Skeletal muscle tissue (tissue), 4 donors: Measurements from ENCODE around the gene PLEKHN1. TPM values are rescaled to one million over a fixed set of nuclear protein-coding genes. Genes with fewer than 3 reads are reported as not detected.

Experiments
- H3K27ac ChIP-seq: one replicate; pipeline ENCODE4 v1.7.0; 2013; ENCODE audit warnings: mild to moderate bottlenecking, low read depth, low read length, inconsistent platforms
- H3K27me3 ChIP-seq, 3 donors: one replicate each; pipeline ENCODE4 v1.7.0; 2013; ENCODE audit warnings: low read length in 3 of 3; ENCODE audit not compliant: control insufficient read depth in 3 of 3, insufficient read depth in 3 of 3
- H3K36me3 ChIP-seq, 3 donors: one replicate each; pipeline ENCODE4 v1.7.0; 2013; ENCODE audit warnings: low read length in 3 of 3; ENCODE audit not compliant: control insufficient read depth in 3 of 3, insufficient read depth in 3 of 3
- H3K4me1 ChIP-seq, 3 donors: one replicate each; pipeline ENCODE4 v1.7.0; 2013; ENCODE audit warnings: low read length in 3 of 3, mild to moderate bottlenecking in 3 of 3; ENCODE audit not compliant: control insufficient read depth in 3 of 3, insufficient read depth in 3 of 3
- H3K4me3 ChIP-seq, 3 donors: one replicate each; pipeline ENCODE4 v1.7.0; 2013; ENCODE audit warnings: low read length in 3 of 3
- H3K9ac ChIP-seq, 3 donors: one replicate each; pipeline ENCODE4 v1.7.0; 2013; ENCODE audit warnings: low read length in 3 of 3, mild to moderate bottlenecking in 3 of 3, moderate library complexity in 2 of 3, low read depth in 1 of 3
- H3K9me3 ChIP-seq, 3 donors: one replicate each; pipeline ENCODE4 v1.7.0; 2013; ENCODE audit warnings: low read length in 3 of 3; ENCODE audit not compliant: control insufficient read depth in 3 of 3
- total RNA-seq: library from RNA; depleted of rRNA; stranded (reverse); fragments of >200 nt; gene quantifications from one replicate; pipeline ENCODE4 v1.2.3, GENCODE V29; 2014
- donor health status: Osteomylitis.

The PLEKHN1 gene, protein sequence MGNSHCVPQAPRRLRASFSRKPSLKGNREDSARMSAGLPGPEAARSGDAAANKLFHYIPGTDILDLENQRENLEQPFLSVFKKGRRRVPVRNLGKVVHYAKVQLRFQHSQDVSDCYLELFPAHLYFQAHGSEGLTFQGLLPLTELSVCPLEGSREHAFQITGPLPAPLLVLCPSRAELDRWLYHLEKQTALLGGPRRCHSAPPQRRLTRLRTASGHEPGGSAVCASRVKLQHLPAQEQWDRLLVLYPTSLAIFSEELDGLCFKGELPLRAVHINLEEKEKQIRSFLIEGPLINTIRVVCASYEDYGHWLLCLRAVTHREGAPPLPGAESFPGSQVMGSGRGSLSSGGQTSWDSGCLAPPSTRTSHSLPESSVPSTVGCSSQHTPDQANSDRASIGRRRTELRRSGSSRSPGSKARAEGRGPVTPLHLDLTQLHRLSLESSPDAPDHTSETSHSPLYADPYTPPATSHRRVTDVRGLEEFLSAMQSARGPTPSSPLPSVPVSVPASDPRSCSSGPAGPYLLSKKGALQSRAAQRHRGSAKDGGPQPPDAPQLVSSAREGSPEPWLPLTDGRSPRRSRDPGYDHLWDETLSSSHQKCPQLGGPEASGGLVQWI
- not detected for total RNA-seq

DNA sequence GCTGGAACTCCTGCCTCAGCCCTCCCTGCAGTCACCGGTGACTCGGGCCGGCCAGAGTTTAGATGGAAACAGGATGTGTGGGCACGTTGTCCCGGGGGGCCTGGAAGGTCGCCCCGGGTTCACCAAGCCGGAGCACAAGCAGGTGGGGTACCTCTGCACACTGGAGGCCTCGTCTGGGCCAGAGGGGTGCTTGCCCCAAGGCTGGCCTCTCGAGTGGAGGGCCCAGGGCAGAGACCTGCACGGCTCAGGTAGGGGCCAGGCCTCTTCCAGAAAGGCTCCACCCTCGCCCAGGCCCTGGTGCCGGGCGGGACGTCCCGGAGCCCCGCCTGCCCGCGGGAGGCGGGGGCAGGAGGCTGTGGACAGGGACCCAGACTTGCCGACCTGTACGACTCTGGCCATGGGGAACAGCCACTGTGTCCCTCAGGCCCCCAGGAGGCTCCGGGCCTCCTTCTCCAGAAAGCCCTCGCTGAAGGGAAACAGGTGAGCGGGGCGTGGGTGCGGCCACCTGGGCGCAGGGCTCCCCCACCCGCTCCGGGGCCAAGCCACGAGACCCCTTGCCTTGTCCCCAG lies at the start of gene PLEKHN1:
TSS of gene PLEKHN1 (plus strand) at position 348 of the 569 bp plus-strand sequence. CDS start at position 398, 50 bp downstream.
- H3K27me3 ChIP-seq, result peaks cover 37 to 59% (median 46%) of the 10 kb centered on the region in 3 donors
- H3K9me3 ChIP-seq, result no peaks in the 10 kb centered on the region
- H3K9ac ChIP-seq, result peak within 1 kb of the TSS; percentile 33 to 76 (median 53)
- H3K36me3 ChIP-seq, result peaks cover 0 to 3% (median 2%) of the 10 kb centered on the region in 3 donors
- H3K4me3 ChIP-seq, result peak within 1 kb of the TSS; percentile 67 to 78 (median 77)
- no peak within 1 kb of the TSS for H3K27ac ChIP-seq
- peaks cover 12 to 30% (median 24%) of the 10 kb centered on the region in 3 donors for H3K4me1 ChIP-seq

DNA sequence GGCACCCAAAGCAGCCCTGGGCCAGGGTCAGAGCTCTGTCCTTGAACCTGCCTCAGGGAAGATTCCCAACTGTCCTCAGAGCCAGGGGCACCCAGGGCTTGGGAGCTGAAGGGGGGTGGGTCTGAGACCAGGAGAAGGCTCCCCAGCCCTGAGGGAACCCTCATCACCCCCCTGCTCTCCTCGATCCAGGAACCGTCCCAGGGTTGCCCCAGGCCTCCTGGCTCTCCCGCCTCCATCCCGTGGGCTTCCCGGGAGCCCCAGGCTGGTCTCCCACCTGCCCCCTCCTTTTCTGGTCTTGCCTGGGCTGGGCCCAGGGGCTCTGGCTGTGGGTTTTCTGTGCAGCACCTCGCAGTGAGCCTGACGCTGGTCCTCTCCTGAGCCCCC lies 49.2 kb upstream of the PLEKHN1 start:
- Histone ChIP-seq H3K27ac (no peak overlapping the region), H3K9ac (no peak overlapping the region), H3K4me1 (peaks cover 17 to 20% (median 18%) of the 10 kb centered on the region in 3 donors), H3K9me3 (no peaks in the 10 kb centered on the region), H3K4me3 (no peak overlapping the region), H3K27me3 (peaks cover 68 to 92% (median 92%) of the 10 kb centered on the region in 3 donors), H3K36me3 (no peaks in the 10 kb centered on the region)

GRCh38 chr1:917466-918091 lies 48.7 kb upstream of the PLEKHN1 start:
- Histone ChIP-seq H3K4me1 (peaks cover 17 to 23% (median 18%) of the 10 kb centered on the region in 3 donors), H3K9ac (no peak overlapping the region), H3K4me3 (no peak overlapping the region), H3K9me3 (no peaks in the 10 kb centered on the region), H3K27me3 (peaks cover 67 to 92% (median 88%) of the 10 kb centered on the region in 3 donors), H3K27ac (no peak overlapping the region), H3K36me3 (no peaks in the 10 kb centered on the region)

- H3K4me3 ChIP-seq, result no peak overlapping the region
- no peak overlapping the region for H3K27ac ChIP-seq
- H3K9me3 ChIP-seq, result no peaks in the 10 kb centered on the region
- peaks cover 68 to 94% (median 85%) of the 10 kb centered on the region in 3 donors for H3K27me3 ChIP-seq
- H3K9ac ChIP-seq, result no peak overlapping the region
- H3K36me3 ChIP-seq, result no peaks in the 10 kb centered on the region
- peaks cover 22 to 31% (median 24%) of the 10 kb centered on the region in 3 donors for H3K4me1 ChIP-seq
Measured at GRCh38 chr1:918353-918752, 47.9 kb upstream of the PLEKHN1 start.

GRCh38 chr1:918843-919242 lies 47.4 kb upstream of the PLEKHN1 start:
- H3K36me3 ChIP-seq, result no peaks in the 10 kb centered on the region
- no peak overlapping the region for H3K4me3 ChIP-seq
- H3K9me3 ChIP-seq, result no peaks in the 10 kb centered on the region
- H3K27ac ChIP-seq, result no peak overlapping the region
- H3K27me3 ChIP-seq, result peaks cover 64 to 91% (median 80%) of the 10 kb centered on the region in 3 donors
- no peak overlapping the region for H3K9ac ChIP-seq
- H3K4me1 ChIP-seq, result peaks cover 24 to 33% (median 26%) of the 10 kb centered on the region in 3 donors

DNA sequence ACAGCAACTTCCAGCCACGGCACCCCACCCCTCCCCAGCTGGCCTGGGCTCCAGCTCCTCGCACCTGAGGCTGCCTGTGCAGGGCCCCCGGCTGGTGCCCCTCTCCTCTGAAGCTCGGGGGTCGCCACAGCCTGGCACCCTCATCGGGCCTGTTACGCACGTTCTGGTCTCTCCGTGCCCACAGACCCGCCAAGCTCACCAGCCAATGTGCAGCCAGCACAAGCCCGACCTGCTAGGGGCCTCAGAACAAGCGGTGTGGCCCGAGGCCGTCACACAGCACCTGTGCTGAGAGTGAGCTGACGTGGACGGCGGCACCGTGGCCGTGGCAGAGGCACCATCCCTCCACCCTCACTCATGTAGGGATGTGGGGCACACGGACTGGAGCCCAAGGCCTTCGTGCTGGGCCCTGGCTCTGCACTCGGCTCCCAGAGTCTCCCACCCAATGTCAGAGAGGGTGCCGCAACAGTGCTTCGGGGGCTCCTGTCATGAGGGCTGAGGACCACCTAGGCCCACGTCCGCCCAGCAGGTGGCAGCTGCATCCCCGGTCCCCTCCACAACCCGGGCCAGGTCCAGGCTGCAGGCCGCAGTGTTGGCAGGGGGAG lies 46.9 kb upstream of the PLEKHN1 start:
- Histone ChIP-seq H3K4me3 (no peak overlapping the region), H3K27ac (no peak overlapping the region), H3K27me3 (peaks cover 60 to 89% (median 75%) of the 10 kb centered on the region in 3 donors), H3K36me3 (no peaks in the 10 kb centered on the region), H3K4me1 (peaks cover 24 to 33% (median 26%) of the 10 kb centered on the region in 3 donors), H3K9ac (no peak overlapping the region), H3K9me3 (no peaks in the 10 kb centered on the region)

DNA sequence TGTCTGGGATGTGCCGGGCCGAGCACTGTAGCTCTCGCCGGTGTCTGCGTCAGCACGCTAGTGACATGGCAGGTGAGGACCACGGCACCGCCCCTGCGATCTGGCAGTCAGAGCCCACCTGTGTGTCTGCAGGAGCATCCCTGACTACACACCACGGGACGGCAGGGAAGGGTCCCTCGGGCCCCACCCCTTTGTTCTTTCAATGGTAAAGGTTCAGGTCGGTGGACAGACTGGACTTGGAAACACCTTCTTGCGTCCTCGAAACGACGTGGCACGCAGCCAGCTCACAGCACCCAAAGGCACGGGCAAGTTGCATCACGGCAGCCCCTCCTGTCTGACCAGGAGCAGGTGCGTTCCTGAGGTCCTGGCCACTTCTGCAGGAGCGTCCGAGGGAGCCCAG lies 46.3 kb upstream of the PLEKHN1 start:
- H3K36me3 ChIP-seq, result no peaks in the 10 kb centered on the region
- H3K27ac ChIP-seq, result no peak overlapping the region
- peaks cover 27 to 33% (median 29%) of the 10 kb centered on the region in 3 donors for H3K4me1 ChIP-seq
- H3K27me3 ChIP-seq, result peaks cover 60 to 92% (median 77%) of the 10 kb centered on the region in 3 donors
- H3K4me3 ChIP-seq, result no peak overlapping the region
- no peak overlapping the region for H3K9ac ChIP-seq
- H3K9me3 ChIP-seq, result no peaks in the 10 kb centered on the region

- Histone ChIP-seq H3K4me1 (peaks cover 27 to 35% (median 29%) of the 10 kb centered on the region in 3 donors), H3K9ac (no peak overlapping the region), H3K27me3 (peaks cover 58 to 90% (median 74%) of the 10 kb centered on the region in 3 donors), H3K4me3 (peak overlapping the region in 1 of 3 donors; percentile 29), H3K9me3 (no peaks in the 10 kb centered on the region), H3K27ac (no peak overlapping the region), H3K36me3 (no peaks in the 10 kb centered on the region)
Measured at GRCh38 chr1:920521-920920, 45.8 kb upstream of the PLEKHN1 start.

DNA sequence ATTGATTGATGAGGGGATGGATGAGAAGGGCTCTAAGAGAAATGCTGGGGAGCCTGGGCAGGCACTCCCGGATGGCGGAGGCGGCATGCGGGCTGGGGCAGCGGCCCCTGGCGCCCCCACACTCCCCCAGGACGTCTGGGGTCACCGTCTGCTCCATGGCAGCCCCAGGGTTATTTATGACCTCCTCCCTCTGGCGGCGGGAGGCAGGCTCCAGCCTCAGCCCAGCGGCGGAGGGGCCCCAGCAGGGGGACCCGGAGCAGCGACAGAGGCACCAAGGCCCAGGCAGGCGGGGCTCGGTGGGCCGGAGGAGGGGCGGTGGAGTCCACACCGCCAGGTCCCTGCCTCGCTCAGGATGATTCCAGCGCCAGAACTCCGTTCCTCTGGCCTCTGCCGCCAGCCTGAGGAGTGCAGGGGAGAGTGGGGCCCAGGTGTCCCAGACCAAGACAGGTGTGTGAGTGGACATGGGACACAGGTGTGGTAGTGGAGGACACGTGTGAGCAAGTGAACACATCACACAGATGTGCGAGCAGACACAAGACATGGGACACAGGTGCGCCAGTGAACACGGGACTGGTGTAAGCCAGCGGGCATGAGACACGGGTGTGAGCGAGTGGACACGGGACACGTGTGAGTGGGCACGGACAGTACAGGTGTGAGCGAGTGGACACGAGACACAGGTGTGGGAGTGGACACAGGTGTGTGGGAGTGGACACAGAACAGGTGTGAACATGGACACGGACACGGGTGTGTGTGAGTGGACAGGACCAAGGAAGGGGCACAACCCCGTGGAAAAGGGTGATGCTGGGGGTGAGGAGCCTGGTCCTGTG lies 45.1 kb upstream of the PLEKHN1 start:
- peaks cover 58 to 90% (median 73%) of the 10 kb centered on the region in 3 donors for H3K27me3 ChIP-seq

More for the DNA sequence above, 45.1 kb upstream of the PLEKHN1 start:
- H3K9ac ChIP-seq, result peak overlapping the region; percentile 14 to 50 (median 33)
- H3K4me1 ChIP-seq, result peaks cover 27 to 42% (median 36%) of the 10 kb centered on the region in 3 donors
- H3K27ac ChIP-seq, result no peak overlapping the region
- H3K36me3 ChIP-seq, result no peaks in the 10 kb centered on the region
- no peaks in the 10 kb centered on the region for H3K9me3 ChIP-seq
- H3K4me3 ChIP-seq, result peak overlapping the region in 2 of 3 donors; percentile 36 to 41
